GM19438 (cell line): Measurements from ENCODE around the gene SCFD2.
"Not testable (repeated sequence)": the region's sequence is repeated elsewhere in the genome, so short reads cannot be mapped to it uniquely, and the experiment has no call there.

Source experiments
- ATAC-seq: cut with Tn5 transposase; IDR thresholded peaks from one replicate; pipeline ENCODE4 v1.9.1; 2021; ENCODE audit warnings: low read depth; ENCODE audit not compliant: unreplicated experiment

The SCFD2 gene

DNA sequence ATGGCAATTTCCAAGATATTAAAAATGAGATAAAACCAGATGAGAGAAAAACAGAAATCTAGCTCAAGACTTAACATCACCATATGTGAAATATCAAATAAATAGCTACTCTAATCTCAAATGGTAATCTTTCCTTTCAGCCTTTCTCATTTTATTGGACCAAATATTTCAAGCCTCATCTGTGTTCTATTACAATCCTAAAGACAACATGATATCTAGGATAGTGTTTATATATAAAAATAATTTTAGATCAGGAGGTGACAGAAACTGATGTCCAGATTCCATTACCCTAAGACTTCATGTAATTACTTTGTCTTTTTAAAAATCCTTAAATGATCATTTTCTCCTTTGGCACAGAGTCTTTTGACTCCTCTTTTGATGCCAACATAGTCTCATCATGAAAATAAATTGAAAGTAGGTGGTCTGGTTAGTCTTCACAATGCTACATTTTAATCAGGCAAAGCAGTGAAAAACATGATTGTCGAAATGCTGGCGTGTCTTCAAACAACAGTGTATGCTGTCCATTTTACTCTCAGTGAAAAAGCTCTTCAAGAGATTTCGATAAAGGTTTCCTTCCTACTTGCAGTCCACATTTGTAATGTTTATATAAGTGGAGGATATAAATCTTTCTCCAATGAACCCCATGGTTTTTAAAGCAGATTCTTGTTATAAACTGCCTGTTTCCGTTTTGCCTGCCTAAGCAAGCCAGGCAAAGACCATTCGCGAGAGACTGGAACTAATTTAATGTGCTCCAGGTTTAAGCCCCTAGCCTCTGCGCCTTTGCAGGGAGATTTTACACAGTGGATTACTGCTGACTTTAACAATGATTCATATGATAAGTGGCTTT is 169.8 kb downstream of the SCFD2 start:
- ATAC-seq, result no peak

DNA sequence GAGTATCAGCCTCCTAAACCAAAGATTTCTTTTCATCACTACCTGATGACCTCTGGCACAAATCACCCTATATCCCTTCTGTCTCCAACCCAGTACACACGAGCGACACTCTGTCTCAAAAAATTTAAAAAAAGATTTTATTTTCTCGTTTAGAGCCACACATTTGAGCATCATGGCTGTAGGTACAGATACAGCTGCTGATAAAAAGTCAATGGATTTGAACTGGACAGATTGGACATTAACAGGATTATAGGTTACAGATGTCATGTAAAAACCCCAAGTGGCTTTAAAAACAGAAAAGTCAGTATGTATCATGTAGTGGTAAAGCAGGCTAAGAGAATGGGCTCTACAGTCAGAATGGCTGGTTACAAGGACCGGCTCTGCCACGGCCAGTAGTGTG is 171.1 kb downstream of the SCFD2 start:
- no peak for ATAC-seq

DNA sequence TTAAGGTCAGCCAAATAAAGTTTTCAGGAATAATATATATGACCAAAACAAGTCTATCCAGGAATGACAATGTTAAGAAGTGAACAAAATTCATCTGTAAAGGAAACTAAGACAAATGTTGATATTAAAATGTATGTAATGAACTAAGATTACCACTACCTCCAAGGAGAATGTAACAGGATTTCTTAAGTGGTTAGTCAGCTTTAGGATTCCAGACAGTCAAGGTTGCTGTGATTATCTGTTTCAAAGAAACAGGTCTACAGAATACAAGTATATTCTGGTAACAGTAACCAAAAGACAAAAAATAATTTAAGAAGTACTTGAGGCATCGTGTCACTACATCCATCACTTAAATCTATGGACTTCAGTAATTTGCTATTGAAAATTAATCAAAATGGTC is 172.8 kb downstream of the SCFD2 start:
- no peak for ATAC-seq

DNA sequence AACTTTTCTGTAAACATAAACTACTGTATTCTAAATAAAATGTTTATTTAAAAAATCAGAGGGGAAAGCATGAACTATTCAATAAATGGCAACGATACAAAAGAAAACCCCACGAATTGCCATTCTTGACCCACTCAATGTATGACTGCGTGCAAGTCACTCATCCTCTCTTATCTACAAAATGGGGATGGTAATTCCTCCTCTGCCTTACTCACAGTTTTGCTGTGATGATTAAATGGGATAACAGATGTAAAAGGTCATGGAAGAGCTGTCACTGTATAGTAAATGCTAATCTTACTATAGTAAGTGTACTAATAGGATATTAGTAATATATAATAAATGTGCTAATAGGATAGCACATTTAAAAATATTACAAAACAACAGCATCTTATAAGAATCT is 173.4 kb downstream of the SCFD2 start:
- ATAC-seq, result no peak

DNA sequence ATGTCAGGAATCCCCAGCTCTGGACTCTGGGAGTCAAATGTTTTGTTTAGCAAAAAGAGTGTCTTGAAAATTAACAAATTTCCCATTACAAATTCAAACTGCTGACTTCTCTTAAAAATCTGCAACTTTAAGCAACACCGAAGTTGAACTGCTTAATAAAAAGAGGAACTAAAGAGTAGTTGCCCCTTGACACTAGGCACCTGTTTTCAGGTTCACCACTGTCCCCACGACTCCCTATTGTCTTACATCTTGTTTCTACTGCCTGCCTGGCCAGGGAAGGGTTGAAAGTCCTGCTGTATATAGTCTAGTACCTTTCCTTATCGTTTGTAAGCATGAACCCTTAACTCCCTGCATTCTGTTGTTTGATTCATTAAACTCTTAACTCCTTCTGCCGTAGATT is 173.9 kb downstream of the SCFD2 start:
- no peak for ATAC-seq

DNA sequence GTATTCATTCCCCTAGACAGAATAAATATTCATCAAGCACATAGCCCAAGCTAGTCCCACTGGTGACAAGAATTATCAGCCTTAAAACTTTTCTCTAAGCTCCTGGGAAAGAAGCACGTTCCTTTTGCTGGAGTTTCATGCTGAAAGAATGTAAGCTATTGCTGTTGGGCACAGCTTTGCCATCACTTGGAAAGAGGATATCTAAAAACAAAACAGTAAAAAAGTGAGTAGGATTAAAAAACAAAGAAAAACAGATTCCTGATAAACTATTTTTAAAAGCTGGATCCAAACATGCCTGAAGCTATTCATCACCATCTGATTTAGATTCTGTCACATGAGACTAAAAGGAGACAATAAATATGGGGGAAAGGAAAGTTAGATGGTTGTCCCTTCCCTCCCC is 176.8 kb downstream of the SCFD2 start:
- no peak for ATAC-seq

DNA sequence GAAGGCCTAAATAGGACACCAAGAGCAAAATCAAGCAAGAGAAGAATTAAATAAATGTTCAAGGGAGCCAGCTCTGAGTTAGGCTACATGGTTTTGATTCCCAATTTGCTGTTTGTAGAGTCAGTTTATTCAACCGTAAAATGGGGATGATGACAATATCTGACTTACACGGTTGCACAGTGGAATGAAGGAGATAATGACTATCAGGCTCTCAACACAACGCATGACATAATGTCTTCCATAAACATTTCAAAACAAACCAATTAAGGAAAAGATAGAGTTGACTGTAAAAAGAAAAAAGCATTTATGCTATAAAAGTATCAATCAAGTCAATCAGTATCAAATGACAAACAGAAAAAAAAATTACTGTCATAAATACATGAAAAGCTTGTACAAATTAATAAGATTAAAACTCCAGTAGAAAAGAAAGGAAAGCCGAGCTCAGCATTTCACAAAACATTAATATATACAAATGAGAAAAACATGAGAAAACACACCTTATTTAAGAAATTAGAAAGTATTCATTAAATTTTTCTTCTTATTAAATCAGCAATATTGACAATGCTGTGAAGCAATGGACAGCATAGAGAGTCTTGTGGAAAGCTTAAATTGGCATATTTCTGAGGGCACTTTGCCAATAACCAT is 179.0 kb downstream of the SCFD2 start:
- ATAC-seq, result no peak

DNA sequence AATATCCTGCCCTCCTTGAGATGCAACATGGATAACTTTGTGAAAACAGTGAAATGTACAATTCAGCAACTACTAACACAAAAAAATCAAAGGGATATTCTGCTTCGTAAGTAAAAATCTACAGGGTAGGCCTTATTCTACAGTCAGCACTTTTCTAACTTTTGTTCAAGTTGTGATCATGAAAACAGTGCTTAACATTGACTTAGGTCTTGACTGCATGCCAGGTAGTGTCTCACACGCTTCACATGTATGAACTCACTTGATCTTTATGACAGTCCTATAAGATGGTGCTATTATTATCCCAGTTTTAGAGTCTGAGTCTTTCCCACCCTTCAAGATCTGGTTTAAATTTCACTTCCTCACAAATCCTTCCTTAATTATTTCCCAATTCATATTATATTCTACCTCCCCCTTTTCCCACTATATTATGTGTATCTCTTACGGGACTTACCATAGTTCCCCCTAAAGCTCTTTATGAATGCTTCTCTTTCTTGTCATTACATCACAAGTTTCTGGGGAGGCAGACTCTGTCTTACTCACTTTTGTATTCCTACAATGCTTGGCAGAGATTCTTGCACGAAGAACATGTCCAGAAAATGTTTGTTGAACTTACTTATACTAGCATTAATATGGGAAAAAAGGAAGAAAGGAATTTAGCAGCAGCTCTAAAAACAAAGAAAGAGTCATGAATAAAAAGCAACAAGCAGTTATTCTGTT is 179.8 kb downstream of the SCFD2 start:
- no peak for ATAC-seq

DNA sequence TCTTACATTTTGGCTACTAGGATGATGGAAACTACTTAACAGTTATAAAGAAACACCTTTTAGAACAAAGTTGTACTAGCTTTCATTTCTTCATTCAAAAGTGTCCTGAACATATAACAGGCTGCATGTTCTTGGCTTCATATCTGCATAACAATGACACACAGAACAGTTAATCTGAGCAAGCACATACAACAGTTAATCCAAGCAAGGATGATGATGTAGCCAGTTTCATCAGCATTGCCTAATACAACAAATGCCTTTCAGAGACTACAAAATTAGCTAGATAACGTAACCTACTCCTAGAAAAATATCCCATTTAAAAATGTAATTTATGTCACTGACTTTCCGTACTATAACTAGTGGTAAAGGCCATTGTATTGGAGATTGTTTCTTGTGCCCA is 182.1 kb downstream of the SCFD2 start:
- ATAC-seq, result no peak

DNA sequence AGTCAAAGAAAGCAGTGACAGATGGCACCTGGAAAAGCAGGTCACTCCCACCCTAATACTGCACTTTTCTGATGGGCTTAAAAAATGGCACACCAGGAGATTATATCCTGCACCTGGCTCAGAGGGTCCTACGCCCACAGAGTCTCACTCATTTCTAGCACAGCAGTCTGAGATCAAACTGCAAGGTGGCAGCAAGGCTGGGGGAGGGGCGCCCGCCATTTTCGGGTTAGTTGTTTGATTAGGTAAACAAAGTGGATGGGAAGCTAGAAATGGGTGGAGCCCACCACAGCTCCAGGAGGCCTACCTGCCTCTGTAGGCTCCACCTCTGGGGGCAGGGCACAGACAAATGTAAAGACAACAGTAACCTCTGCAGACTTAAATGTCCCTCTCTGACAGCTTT is 188.1 kb downstream of the SCFD2 start:
- not testable (repeated sequence) for ATAC-seq

DNA sequence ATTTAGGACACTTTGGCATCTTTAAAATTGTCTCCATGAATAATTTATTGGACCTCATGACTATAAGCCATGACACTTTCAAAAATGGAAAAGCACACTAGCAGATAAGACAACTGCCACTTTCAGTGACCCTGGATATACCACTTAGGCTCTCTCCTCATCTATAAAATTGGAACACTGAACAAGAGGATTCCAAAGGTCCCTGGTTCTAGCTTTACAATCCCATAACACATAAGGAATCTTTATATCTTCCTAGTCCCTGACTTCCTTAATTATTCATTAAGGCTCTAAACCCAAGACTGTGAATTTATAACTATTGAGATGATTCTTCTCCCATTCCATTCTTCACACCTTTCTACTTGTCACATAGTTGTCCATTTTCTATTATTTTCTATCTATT is 190.2 kb downstream of the SCFD2 start:
- ATAC-seq, result no peak

DNA sequence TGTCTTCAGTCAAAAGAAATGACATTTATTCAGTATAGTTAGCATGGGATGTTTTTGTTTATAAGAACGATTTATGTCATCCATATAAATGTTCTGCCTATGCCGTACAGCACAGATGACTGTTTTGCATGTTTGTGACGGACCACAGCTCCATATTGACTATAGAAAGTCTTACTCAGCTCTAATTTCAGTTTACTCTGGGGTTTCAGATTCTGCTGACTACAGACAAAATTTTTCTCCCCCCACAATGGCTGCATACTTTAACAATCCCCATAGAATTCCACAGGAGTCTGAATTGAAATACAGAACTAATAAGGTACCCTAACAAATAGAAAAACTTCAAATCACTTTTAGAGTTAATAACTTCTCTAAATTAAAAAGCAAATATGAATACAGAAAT is 191.0 kb downstream of the SCFD2 start:
- no peak for ATAC-seq

DNA sequence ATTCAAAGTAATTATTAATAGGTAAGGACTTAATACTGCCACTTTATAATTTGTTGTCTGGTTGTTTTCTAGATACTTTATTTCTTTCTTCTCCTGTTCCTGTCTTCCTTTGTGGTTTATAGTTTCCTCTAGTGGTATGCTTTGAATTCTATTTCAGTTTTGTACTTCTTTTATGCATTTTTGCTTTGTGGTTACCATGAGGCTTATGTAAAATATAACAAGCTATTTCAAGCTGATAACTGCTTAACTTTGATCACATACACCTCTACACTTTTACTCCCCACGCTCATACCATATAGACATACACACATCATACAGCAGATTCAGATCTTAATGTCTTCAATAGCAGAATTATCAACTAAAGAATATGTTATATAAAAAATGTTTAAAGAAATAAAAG is 192.3 kb downstream of the SCFD2 start:
- ATAC-seq, result no peak

DNA sequence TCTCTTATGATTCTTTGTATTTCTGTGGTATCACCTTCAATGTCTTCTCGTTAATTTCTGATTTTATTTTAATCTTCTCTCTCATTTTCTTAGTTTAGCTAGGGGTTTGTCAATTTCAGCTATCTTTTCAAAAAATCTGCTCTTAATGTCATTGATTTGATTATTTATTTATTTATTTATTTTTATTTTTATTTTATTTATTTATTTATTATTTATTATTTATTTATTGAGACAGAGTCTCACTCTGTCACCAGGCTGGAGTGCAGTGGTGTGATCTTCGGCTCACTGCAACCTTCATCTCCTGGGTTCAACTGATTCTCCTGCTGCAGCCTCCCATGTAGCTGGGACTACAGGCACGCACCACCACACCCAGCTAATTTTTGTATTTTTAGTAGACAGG is 194.1 kb downstream of the SCFD2 start:
- ATAC-seq, result no peak

DNA sequence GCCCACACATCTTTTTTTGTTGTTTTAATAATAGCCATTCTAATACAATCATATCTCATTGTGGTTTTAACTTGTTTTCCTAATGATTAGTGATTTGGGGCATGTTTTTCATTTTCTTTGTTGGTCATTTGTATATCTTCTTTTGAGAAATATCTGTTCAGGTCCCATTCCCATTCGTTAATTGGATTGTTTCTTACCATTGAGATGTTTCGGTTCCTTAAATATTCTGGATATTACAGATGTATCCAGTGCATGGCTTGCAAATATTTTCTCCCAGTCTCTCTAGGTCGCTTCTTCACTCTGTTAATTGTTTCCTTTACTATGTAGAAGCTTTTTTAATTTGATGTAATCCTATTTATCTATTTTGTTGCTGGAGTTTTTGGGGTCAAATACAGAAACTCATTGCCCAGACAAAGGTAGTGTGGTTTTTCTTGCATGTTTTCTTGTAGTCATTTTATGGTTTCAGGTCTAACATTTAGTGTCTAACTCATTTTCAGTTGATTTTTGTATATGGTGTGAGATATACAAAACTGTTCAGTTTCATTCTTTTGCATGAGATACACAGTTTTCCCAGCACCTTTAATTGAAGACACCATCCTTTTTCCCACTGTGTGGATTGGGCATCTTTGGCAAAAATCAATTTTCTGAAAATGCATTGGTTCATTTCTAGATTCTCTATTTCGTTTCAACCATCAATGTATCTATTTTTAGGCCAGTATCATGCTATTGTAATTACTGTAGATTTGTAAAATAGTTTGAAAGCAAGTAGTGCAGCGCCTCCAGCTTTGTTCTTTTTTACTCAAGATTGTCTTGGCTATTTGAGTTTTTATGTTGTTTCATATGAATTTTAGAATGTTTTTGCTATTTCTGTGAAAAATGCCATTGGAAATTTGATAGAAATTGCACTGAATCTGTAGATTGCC is 195.9 kb downstream of the SCFD2 start:
- ATAC-seq, result no peak

DNA sequence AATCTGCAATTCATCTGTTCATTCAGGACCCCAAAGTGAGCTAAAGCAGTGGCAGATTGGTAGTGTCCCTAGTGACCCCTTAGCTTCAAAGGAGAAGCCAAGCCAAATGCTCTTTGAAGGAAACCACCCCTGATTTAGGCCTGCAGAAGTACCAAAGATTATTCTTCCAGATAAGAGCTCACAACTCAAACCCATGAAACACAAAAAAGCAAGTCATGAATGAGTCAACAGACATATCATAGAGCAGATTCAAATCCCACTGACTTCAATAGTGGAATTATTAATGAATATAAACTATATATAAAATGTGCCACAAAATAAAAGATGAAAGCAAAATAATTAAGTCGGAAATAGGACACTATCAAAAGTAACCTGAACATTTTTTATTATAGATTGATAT is 197.6 kb downstream of the SCFD2 start:
- ATAC-seq, result no peak

DNA sequence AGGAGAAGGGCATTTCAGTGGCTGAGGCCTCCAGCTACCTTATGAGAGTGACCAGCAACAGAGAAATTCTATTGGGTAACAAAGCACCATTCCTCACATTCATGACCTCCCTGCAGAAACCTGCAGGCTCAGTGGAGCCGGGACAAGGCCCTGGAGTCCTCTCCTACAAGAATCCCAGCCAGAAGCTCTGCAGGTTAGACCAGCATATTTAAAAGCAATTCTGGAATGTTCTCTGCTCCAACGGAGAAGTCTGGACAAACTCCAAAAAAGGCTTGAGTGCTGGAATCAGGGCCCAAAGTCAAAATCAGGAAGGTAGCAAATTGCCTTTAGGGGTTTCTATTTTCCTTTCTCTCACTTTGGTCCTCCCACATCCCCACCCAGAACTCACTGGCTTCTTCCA is 202.9 kb downstream of the SCFD2 start:
- no peak for ATAC-seq

DNA sequence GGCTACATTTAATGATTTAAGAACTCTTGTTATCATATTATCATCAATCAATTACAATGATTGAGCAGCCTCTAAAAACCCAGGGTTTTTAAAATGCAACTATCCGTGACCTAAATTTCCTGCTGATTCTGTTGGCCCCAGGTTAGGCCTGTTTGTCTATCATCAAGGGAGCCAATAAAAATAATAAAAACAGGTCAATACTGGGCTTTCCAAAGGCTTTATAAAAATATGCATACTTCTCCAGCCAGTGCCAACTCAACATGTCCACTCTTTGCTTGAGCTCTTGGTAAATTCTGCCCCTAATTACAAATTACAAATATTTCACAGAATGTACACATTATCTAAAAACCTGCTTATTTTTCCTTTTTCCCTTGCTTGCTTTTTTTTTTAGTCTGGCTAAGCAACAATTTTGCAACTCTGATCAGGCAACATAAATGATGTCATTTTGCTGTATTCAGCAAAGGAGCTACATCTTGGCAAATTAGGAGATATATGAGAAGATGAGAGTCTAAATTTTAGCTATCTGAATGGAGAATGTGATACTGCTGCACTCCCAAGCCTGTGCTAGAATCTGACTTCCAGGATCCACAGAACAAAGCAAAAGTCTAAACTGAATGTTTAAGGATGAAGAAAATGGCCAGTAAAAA is 204.0 kb downstream of the SCFD2 start:
- no peak for ATAC-seq

DNA sequence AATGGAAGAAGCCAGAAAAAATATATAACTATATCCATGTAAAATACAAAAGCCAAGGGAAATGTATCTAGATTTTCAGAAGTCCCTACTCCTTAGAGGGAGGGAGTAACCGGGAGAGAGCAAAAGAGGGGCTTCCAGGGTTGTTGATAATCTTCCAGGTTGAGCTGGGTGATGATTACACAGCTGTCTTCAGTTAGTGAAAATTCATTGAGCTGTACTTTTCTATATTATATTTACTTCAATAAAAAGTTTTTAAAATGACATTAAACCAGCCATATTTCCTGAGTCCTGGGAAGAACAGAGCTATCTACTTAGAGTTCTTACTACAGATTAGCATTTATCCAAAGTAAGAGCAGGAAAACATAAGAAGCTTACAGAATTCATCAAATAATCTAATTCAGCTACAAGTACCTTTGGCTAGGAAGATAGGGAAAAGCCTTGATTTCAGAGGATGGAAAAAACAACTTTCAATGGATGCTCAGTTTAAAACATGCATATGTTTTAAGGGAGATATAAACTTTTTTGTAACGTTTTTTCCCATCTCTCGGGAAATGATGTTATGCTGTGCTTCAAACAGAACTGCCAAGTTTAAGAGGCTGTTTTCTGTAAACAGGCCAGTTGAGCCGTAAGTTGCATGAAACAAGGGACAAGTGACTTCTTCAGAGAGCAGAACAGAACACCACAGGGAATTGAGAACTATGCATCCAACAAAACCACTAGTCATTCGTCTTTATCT is 204.6 kb downstream of the SCFD2 start:
- no peak for ATAC-seq
